Right renal pelvis (tissue), 4 donors: ENCODE data around the gene DYNC2H1. TPM values are rescaled to one million over a fixed set of nuclear protein-coding genes. Genes with fewer than 3 reads are reported as not detected.

Source experiments
- DNase-seq, 4 donors: peaks; one replicate each; pipeline ENCODE4 v3.0.0-alpha.2; 2013; ENCODE audit warnings: low read depth in 4 of 4, low spot score in 3 of 4, missing footprints in 1 of 4
- polyA plus RNA-seq, 4 donors: library from polyadenylated mRNA; unstranded; fragments of 120-200 nt; gene quantifications; one replicate each; pipeline ENCODE4 v1.2.1, GENCODE V29; 2013; ENCODE audit not compliant: insufficient read length in 4 of 4

DYNC2H1 gene
- polyA plus RNA-seq, 4 donors = 37.9 to 42.5 (median 40.8) TPM

- DNase-seq = no peak
Measured at GRCh38 chr11:103520792-103521191, 411.6 kb downstream of the DYNC2H1 start.

GRCh38 chr11:103525069-103525468, 415.8 kb downstream of the DYNC2H1 start:
- DNase-seq = no peak

- no peak for DNase-seq
Measured at GRCh38 chr11:103528046-103528445, 418.8 kb downstream of the DYNC2H1 start.

- no peak for DNase-seq
Measured at GRCh38 chr11:103528596-103528995, 419.4 kb downstream of the DYNC2H1 start.

DNA sequence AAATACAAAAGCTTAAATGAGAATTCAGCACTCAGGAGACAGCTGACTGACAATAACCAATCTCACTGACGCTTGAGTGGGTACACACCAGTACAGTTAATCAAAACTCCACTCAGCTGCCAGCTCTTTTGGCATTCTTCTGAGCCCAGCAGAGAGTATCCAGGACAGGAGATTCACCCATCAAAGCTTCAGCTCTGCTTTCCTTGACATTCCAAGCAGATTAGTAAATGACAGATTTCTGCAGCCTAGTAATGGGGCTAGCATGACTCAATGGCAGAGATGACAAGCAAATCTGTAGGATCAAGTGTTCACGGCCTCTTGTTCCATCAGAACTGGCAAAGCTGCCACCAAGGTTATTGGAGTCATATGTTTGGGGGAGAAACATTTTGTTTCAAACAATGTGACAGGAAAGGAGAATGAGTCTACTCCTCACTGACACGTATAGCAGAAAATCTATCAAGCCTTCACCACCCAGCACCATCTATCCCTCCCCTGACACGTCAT, 420.0 kb downstream of the DYNC2H1 start:
- DNase-seq = no peak

Other genes starting within 250 kb of the DYNC2H1 start
- gene MMP12, start 234.4 kb upstream of the DYNC2H1 start, polyA plus RNA-seq = 1 to 10 TPM; 1.7 to 5.6 (median 2.8) TPM
- gene MMP13, start 153.7 kb upstream of the DYNC2H1 start, polyA plus RNA-seq = under 1 TPM in 3 of 4 donors, not detected in 1; 0.04 to 0.11 (median 0.10) TPM
- 10 to 100 TPM; 32.9 to 37.5 (median 34.4) TPM for gene DCUN1D5, start 17.3 kb upstream of the DYNC2H1 start, polyA plus RNA-seq